Retinal pigment epithelial cell (primary cell): ENCODE measurements around the gene LIPH.

Experiments
- DNase-seq: peaks from one replicate; pipeline ENCODE4 v3.0.0-alpha.2; 2010; ENCODE audit warnings: low read depth
- H3K4me3 ChIP-seq: 2 replicates; pipeline ENCODE4 v1.5.1; 2011; ENCODE audit warnings: mild to moderate bottlenecking, low read length, control low read depth, moderate library complexity
- CTCF ChIP-seq: conservative IDR thresholded peaks from 2 replicates; pipeline ENCODE4 v1.5.1; 2011; ENCODE audit warnings: low read depth, low read length, control low read depth, inconsistent platforms

Gene LIPH

DNA sequence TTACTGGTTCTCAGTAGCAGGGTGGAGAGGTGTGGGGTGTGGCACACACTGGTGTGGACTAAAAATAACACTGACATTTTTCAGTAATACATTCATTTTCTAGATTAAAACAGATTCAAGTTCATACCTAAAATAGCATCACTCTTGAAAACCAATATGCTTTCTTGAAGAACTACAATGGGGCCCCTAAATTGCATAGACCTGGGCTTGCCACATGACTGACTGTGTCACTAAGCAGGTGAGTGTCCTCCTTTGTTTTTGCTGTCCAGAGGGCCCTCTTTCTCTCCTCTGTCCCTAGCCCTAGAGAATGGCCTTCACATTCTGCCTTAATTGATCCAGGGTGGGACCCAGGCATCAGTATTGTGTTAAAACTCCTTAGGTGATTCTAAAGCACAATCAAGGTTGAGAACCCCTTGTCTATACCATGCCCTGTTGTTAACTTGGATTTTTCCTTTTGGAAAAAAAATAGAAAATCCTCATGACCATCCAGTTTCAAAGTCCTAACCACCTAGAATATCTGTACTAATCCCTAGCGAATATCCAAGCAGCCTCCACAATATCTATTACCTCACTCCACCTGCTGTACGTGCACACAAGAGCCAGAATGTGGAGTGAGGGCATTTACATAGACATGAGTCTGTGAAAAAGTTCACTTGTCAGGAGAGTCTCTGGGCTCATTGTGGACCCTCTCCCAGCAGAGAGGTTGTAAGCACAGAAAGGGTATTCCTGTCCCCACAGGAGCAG is 34.8 kb downstream of the LIPH start:
- DNase-seq: no peak
- TF ChIP-seq CTCF: no peak
- no peak overlapping the region for H3K4me3 ChIP-seq

DNA sequence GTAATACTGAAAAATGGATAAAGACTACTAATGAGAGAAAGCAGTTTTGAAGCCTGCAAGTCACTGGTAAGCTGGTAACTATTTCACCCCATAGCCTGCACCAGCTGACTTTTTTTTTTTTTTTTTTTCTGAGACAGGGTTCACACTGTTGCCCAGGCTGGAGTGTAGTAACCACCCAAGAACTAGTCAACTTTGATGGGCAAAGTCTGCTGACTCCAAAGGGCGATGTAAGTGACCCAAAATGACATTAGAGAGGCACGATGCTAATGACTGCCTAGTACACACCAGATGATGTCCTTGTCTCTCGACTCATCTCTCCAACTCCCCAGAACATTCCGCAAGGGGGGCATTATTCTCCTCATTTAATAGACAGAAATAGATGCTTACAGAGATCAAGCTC is 40.7 kb downstream of the LIPH start:
- no peak for DNase-seq
- TF ChIP-seq CTCF: no peak
- no peak overlapping the region for H3K4me3 ChIP-seq

DNA sequence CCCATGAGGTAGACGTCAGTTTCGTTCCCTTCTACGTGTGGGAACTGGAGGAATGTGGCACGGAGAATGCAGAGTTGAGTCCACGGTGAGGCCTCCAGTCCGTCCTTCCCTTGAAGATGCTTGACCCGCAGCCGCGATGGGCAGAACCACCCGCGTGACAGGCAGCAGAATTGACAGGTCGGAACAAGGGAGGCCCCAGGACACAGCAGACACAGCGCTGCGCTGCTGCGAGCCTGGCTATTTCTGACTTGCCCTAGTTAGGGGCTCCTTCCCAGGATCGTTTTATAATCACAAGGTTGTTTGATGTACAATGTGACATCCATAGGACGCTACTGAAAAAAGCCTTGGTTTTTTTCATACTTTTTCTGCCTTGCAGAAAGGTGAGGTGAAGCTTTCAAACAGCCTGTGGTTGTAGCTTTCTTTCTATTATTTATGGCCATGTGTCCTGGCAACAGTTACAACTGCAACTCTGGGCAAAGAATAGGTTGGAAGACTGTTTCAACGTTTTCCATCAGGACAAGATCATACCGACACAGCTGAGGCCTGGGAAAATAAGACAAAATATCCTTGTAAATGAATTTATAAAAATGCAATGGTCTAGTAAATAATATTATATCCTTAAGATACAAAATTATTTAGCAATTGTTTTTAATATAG is 43.9 kb downstream of the LIPH start:
- no peak overlapping the region for H3K4me3 ChIP-seq
- TF ChIP-seq CTCF: no peak
- DNase-seq: no peak

DNA sequence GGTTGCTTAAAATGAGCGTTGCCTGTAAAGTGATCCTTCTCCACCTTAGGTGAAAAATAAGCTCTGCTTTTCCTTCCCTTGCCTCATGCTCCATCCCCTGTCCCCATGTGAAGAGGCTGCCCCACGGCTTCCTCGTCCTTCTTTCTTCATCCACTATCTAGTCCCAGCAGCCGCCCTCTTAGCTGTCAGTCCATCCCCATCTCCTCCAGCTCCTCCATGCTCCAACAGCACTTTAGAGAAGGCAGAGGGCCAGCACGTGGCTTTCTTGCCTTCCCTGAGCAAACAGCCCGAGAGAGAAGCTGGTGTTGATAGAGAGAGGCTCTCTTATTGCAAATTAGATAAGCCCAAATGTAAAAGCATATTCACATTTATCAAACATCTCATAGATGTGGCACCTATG is 44.5 kb downstream of the LIPH start:
- H3K4me3 ChIP-seq: no peak overlapping the region
- TF ChIP-seq CTCF: no peak
- DNase-seq: no peak

DNA sequence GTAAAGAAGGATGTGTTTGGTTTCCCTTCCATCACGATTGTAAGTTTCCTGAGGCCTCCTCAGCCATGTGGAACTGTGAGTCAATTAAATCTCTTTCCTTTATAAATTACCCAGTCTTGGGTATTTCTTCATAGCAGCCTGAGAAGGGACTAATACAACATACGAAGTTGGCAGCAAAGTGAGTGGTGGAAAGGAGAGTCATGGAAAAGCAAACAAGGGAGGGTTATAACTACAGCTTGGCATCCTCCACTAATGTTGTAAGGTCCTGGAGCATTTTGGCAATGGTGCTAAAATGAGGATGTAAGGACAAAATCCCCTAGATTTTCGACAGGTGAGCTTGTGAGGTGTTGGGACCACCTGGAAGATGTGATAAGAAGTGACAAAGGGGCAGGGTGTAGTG is 47.8 kb downstream of the LIPH start:
- DNase-seq: no peak
- no peak for TF ChIP-seq CTCF
- H3K4me3 ChIP-seq: no peak overlapping the region

- TF ChIP-seq CTCF: no peak
- no peak overlapping the region for H3K4me3 ChIP-seq
- no peak for DNase-seq
Measured at GRCh38 chr3:185503521-185503920, 48.9 kb downstream of the LIPH start.

DNA sequence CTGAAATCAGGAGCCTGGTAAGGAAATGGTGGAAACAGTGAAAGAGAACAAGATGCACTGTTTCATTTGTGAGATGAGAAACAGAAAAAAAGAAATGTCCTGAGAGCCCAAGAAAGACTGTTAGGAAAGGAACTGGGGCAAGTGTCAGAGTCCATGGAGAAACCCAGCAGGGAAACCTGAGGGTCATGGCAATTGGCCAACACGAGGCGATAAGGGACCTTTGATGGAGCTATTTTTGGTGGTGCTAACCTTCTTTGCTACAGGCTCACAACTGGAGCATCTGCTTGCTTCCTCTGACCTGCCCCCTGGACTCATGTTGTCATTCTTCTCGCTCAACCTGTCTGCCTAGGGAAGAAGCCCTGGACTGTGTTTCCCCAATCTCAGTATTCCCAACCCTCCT is 49.4 kb downstream of the LIPH start:
- TF ChIP-seq CTCF: no peak

More for the DNA sequence above, 49.4 kb downstream of the LIPH start:
- H3K4me3 ChIP-seq: no peak overlapping the region
- DNase-seq: no peak
